ENCODE data around the gene TAS2R13.

The TAS2R13 gene, protein sequence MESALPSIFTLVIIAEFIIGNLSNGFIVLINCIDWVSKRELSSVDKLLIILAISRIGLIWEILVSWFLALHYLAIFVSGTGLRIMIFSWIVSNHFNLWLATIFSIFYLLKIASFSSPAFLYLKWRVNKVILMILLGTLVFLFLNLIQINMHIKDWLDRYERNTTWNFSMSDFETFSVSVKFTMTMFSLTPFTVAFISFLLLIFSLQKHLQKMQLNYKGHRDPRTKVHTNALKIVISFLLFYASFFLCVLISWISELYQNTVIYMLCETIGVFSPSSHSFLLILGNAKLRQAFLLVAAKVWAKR

DNA sequence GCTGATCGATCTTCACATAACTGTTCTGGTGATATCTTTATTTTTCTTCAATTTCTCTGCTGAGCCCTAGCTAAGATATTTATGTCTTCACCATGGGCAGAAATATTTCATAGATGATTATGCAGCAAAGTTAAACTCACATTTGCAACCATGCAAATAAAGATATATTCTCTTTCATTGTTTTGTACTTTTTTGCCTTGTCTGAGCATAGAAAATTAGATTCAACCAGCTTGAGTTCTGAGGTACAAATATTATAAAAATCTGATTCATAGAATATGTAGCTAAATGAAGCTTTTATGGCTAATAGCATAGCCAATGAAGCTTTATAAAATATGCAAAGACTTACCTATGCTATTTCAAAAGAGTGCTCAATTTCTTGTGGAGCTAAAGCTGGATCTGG lies at the start of gene TAS2R13:
TSS of gene TAS2R13 (minus strand) at position 101 of the 400 bp plus-strand sequence. CDS start 264 bp downstream, outside the sequence.
- DNase-seq (ENCODE audit: low read depth) = no peak

DNA sequence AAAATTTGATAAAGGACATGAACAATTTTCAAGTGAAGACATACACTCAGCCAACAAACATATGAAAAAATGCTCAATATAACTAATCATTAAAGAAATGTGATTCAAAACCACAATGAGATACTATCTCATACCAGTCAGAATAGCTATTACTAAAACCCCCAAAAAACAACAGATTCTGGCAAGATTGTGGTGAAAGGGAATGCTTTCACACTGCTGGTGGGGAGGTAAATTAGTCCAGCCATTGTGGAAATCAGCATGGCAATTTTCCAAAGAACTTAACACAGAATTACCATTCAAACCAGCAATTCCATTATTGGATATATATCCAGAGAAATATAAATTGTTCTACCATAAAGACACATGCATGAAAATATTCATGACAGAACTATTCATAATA lies 48.4 kb upstream of the TAS2R13 start:
- DNase-seq (ENCODE audit: low read depth) = peak; percentile 15

GRCh38 chr12:10956085-10956484 lies 46.7 kb upstream of the TAS2R13 start:
- no peak for DNase-seq (ENCODE audit: low read depth)

DNA sequence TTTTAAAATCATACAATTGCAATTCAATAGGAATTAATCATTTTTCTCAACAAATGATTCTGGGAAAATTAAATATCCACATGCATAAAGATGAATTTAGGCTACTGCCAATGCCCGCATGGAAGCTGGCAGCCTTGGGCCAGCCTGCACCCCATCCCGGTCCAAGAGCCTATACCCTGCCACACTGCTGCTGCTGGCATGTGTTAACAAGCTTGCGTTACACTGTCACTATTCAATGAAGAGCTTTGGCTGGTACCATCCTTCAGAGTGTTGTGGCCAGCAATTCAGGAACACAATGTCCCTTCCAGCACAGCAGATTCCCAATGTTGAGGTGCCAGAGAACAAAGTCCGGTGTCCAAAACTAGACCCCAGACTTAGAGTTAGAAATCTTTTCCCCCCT lies 43.3 kb upstream of the TAS2R13 start:
- DNase-seq (ENCODE audit: low read depth) = no peak

- DNase-seq (ENCODE audit: low read depth) = no peak
Observed at GRCh38 chr12:10943167-10943566, 33.8 kb upstream of the TAS2R13 start.

GRCh38 chr12:10941916-10942607 lies 32.7 kb upstream of the TAS2R13 start:
- DNase-seq (ENCODE audit: low read depth) = no peak

DNA sequence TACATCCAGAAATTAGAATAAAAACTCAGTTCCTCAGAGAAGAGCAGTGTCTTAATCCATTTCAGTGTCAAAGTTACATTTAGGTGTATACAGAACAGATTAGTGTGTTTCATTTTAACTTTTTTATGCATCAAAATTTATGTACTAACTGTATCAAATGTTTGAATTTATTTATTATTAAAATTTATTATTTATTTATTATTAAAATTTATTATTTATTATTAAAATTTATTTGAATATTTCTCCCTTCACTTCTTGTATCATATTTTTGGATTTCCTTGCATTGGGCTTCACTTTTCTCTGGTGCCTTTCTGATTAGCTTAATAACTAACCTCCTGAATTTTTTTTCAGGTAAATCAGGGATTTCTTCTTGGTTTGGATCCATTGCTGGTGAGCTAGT lies 32.0 kb upstream of the TAS2R13 start:
- no peak for DNase-seq (ENCODE audit: low read depth)

- peak; percentile 42 for DNase-seq (ENCODE audit: low read depth)
Observed at GRCh38 chr12:10940389-10940788, 31.0 kb upstream of the TAS2R13 start.

GRCh38 chr12:10939163-10939562 lies 29.8 kb upstream of the TAS2R13 start, which contains the start of gene TAS2R14:
Gene TAS2R14, minus strand, starts transcription at chr12:10939263. Its CDS starts 56 bp downstream, at chr12:10939207.
- no peak for DNase-seq (ENCODE audit: low read depth)

GRCh38 chr12:10936506-10936905 lies 27.1 kb upstream of the TAS2R13 start:
- no peak for DNase-seq (ENCODE audit: low read depth)

DNA sequence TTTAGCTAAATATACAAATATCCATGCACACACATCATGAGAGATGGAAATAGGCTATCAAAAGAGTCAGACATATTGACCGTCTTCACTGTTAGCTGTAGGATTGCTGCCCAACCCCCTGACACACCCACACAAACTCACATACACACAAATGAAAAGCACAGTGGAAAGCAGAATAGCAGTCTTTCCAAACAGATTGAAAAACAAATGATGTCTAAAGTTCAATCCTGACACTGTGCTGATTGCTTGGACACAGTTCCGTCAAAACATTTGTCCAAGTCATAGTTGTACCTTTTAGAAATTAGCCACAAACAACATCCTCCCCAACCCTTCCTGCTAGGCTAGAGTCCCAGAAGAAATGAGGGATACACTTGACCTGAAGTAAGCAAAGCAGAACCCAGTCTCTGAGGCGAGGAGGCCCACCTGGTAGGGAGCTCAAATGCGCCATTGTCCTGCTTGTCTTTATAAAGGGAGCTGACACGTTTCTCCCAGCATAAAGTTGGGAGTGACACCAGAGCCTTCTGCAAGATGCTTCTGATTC lies 19.5 kb upstream of the TAS2R13 start, which contains the start of gene PRH2:
TSS of gene PRH2 (plus strand) at position 491 of the 541 bp plus-strand sequence. CDS start at position 529, 38 bp downstream.
- no peak for DNase-seq (ENCODE audit: low read depth)

DNA sequence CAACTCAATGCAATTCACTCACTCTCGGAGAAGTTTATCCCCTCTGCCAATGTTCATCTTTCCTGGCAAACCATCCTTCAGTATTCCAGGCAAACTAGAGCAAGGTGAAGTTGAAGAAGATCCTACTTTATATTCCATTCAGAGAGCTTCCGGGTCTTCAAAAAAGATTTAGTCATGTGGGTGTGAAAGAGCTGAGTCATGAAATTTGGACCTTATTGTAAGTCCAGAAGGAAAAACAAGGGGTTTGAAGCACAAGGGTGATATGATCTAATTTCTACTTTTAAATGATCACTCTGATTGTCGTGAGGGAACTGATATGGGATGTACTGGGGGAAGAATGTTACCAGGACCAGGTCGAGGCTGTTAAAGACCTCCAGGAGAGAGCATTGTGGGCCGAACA lies 16.9 kb upstream of the TAS2R13 start:
- no peak for DNase-seq (ENCODE audit: low read depth)

- DNase-seq (ENCODE audit: low read depth) = no peak
Observed at GRCh38 chr12:10919809-10920208, 10.4 kb upstream of the TAS2R13 start.

DNA sequence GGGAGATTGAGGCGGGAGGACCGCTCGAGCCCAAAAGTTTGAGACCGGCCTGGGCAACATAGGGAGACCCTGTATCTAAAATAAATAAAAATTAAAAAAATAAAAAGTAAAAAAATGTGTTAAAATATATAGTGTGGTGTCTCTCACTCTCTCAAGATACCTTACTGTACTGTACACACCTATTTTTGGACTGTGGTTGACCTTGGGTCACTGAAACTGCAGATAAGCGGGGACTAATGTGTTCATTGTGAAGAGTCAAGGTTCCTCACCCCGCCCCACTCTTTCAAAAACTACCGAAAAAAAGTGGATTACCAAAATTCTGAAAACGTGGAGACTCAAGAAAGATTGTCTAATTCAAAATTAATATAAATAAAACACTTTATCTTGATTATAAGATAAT lies 1.0 kb upstream of the TAS2R13 start:
- DNase-seq (ENCODE audit: low read depth) = no peak

DNA sequence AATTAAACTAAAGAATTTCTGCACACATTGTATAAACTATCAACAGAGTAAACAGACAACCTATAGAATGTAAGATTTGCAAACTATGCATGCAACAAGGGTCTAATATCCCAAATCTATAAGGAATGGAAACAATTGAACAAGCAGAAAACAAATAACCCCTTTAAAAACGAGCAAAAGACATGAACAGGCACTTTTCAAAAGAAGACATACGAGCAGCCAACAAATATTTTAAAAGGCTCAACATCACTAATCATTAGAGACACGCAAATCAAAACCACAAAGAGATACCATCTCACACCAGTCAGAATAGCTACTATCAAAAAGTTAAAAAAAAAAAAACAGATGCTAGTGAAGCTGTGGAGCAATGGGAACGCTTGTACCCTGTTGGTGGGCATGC lies 4.7 kb downstream of the TAS2R13 start:
- no peak for DNase-seq (ENCODE audit: low read depth)

GRCh38 chr12:10901427-10901826 lies 7.9 kb downstream of the TAS2R13 start:
- no peak for DNase-seq (ENCODE audit: low read depth)

DNA sequence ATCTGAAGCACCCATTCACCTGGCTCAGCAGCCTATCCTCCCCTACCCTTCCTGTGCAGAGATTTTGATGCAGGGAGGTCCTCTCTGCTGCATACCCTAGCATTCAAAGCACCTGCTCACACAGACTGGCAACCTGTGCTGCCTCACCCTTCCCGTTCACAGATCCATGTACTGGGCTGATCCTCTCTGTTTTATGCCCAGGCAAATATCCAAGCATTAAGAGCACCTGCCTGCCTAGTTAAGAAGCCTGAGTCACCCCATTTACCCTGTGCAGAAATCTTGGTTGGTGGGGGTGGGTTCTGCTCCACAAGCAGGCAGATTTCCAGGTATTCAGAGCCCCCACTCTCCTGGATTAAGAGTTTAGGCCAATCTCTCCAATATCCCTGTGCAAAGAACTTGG lies 8.4 kb downstream of the TAS2R13 start:
- no peak for DNase-seq (ENCODE audit: low read depth)

GRCh38 chr12:10900530-10900929 lies 8.8 kb downstream of the TAS2R13 start:
- DNase-seq (ENCODE audit: low read depth) = no peak

- no peak for DNase-seq (ENCODE audit: low read depth)
Observed at GRCh38 chr12:10896854-10897253, 12.5 kb downstream of the TAS2R13 start.

DNA sequence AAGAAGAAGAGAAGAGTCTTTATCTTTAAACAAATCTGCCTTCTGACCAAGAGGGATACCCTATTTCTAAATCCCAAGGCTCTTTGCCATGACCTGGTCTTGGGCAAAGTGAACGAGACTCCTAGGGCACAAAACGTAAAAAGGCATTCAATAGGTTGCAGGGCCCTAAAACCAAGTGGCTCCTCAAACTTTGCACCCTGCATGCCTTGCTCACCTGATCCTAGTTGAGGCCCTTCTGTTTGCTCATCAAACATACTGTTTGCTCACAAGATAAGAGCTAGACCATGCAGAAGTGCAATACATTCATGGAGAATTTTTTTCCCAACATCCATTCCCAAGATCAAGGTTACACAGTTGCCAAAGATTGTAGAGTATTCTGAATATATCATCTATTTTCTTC lies 17.4 kb downstream of the TAS2R13 start:
- no peak for DNase-seq (ENCODE audit: low read depth)

DNA sequence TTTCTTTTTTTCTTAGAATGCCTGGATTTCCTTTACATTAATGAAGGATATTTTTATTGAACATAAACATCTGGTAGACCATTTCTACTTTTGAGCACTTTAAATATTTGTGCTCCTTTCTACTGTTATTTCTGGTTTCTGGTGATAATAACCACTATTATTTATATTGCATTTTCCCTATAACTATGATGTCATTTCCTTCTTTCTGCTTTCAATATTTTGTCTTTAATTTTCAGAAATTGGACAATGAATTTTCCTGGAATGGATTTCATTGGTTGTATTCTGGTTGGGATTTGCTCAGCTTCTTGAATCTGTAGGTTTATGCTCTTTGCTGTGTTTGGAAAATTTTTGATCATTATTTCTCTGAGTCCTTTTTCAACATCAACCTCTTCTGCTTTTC lies 20.1 kb downstream of the TAS2R13 start:
- DNase-seq (ENCODE audit: low read depth) = no peak

DNA sequence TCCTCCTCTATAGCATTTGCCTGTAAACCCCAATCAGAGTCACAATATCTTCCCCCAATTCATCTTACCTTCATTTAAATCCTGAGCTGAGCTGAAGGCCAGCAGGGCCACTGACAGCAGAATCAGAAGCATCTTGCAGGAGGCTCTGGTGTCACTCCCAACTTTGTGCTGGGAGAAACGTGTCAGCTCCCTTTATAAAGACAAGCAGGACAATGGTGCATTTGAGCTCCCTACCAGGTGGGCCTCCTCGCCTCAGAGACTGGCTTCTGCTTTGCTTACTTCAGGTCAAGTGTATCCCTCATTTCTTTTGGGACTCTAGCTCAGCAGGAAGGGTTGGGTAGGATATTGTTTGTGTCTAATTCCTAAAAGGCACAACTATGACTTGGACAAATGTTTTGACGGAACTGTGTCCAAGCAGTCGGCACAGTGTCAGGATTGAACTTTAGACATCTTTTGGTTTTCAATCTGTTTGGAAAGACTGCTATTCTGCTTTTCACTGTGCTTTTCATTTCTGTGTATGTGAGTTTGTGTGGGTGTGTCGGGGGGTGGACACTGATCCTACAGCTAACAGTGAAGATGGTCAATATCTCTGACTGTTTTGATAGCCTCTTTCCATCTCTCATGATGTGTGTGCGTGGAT lies 25.2 kb downstream of the TAS2R13 start, which contains the start of gene PRH1:
TSS of gene PRH1 (minus strand) at position 170 of the 640 bp plus-strand sequence. CDS start at position 132, 38 bp downstream.
- no peak for DNase-seq (ENCODE audit: low read depth)

DNA sequence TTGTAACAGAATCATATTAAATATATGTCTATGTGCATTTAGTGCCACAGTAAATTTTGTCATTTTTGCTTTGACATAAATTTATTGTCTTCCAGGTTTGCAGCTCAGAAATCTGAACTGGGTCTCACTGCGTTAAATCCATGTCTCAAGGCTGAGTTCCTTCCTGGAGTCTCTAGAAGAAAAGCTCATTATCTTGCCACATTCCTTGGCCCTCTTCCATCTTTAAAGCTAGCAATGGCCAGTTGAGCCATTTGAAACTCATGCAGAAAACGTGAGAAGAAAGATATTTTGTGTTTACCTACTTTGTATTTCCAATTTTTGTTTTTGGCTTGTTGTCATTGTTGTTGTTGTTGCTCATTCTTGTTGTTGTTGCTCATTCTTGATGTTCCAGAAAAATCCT lies 36.0 kb downstream of the TAS2R13 start:
- DNase-seq (ENCODE audit: low read depth) = no peak
